ENCODE results near the gene PPT1. TPM values are rescaled to one million over a fixed set of nuclear protein-coding genes. Genes with fewer than 3 reads are reported as not detected.

PPT1 gene
- total RNA-seq, 1 donor from 2014 or later: 29.5 TPM

DNA sequence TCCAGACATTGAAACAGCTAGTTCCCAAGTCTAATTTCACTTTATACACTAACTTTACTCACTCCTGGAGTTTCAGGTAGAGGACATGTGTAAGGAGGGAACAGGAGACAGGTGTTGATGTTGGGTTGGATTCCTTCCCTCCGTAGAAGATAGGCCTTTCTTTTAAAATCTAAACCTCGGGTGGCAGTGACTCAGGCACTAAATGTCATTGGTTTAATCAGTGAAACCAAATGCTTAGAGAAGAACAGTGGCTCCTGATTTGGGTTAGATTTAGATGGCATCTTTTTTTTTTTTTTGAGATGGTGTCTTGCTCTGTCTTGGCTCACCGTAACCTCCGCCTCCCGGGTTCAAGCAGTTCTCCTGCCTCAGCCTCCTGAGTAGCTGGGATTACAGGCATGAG, 49.3 kb downstream of the PPT1 start:
- TF ChIP-seq, protein P1, sequence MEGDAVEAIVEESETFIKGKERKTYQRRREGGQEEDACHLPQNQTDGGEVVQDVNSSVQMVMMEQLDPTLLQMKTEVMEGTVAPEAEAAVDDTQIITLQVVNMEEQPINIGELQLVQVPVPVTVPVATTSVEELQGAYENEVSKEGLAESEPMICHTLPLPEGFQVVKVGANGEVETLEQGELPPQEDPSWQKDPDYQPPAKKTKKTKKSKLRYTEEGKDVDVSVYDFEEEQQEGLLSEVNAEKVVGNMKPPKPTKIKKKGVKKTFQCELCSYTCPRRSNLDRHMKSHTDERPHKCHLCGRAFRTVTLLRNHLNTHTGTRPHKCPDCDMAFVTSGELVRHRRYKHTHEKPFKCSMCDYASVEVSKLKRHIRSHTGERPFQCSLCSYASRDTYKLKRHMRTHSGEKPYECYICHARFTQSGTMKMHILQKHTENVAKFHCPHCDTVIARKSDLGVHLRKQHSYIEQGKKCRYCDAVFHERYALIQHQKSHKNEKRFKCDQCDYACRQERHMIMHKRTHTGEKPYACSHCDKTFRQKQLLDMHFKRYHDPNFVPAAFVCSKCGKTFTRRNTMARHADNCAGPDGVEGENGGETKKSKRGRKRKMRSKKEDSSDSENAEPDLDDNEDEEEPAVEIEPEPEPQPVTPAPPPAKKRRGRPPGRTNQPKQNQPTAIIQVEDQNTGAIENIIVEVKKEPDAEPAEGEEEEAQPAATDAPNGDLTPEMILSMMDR (IDR thresholded peaks at IDR 0.05; ENCODE audit: insufficient read depth, low read length, severe bottlenecking): no peak
- Histone ChIP-seq H3K27me3 (ENCODE audit: control insufficient read depth, insufficient read depth, low read length) (no peaks in the 10 kb centered on the region), H3K4me3 (ENCODE audit: low read depth, low read length) (no peak overlapping the region), H3K36me3 (ENCODE audit: control insufficient read depth, insufficient read depth, low read length) (peaks cover 2% of the 10 kb centered on the region)
- FAIRE-seq (no peak), DNase-seq (ENCODE audit: low read depth) (no peak)

DNA sequence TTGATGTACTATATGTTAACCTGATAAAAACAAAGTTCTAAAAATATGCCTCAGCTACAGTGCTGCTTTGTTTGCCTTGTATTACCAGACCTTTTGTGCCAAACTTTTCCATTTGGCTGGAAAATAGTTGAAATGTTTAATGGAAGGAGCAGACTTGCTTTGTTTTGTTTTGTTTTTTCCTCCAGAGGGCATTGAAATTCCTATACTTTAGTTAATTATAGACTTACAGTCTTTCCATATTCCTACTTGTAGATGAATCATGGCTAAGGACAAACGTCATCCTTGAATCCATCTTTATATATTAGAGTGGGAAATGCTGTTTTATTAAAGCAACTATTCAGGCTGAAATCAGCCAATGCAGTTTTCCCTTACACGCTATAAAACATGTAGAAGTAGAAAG, 49.8 kb downstream of the PPT1 start:
- peaks cover 3% of the 10 kb centered on the region for H3K36me3 ChIP-seq (ENCODE audit: control insufficient read depth, insufficient read depth, low read length)
- TF ChIP-seq, protein P1 (IDR thresholded peaks at IDR 0.05; ENCODE audit: insufficient read depth, low read length, severe bottlenecking): no peak
- DNase-seq (ENCODE audit: low read depth) (no peak), FAIRE-seq (no peak)
- no peak overlapping the region for H3K4me3 ChIP-seq (ENCODE audit: low read depth, low read length)
- no peaks in the 10 kb centered on the region for H3K27me3 ChIP-seq (ENCODE audit: control insufficient read depth, insufficient read depth, low read length)

DNA sequence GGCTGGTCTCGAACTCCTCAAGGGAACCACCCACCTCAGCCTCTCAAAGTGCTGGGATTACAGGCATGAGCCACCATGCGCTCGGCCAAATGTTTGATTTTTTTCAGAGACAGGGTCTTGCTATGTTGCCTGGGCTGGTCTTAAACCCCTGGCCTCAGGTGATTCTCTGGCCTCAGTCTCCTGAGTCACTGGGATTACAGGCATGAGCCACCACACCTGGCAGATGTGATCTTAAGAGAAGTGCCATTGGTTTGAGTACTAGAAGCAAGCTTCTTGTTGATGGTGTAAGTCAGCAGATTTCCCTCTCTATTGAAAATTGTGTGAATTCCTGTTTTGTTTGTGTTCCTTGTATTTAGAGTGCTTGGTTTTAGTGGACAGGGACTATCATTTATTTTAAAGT, 51.3 kb downstream of the PPT1 start:
- FAIRE-seq: no peak
- Histone ChIP-seq H3K27me3 (ENCODE audit: control insufficient read depth, insufficient read depth, low read length) (no peaks in the 10 kb centered on the region), H3K36me3 (ENCODE audit: control insufficient read depth, insufficient read depth, low read length) (peaks cover 3% of the 10 kb centered on the region), H3K4me3 (ENCODE audit: low read depth, low read length) (no peak overlapping the region)
- TF ChIP-seq, protein P1 (IDR thresholded peaks at IDR 0.05; ENCODE audit: insufficient read depth, low read length, severe bottlenecking): no peak
- peak; percentile 29 for DNase-seq (ENCODE audit: low read depth)

DNA sequence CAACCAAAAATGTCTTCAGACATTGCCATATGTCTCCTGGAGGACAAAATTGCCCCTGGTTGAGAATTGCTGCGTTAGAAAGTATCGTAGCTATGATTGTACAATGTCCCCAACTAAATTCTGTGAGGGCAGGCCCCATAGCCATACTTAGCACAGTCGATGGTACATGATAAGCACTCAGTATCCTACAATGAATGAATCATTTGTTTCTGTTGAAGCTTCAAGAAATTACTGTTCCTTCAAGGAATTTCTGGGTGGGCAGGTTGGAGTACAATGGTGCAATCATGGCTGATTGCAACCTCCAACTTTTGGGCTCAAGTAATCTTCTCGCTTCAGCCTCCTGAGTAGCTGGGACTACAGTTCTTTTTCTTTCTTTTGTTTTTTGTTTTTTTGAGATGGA, 51.9 kb downstream of the PPT1 start:
- no peak for FAIRE-seq
- Histone ChIP-seq H3K27me3 (ENCODE audit: control insufficient read depth, insufficient read depth, low read length) (no peaks in the 10 kb centered on the region), H3K4me3 (ENCODE audit: low read depth, low read length) (no peak overlapping the region), H3K36me3 (ENCODE audit: control insufficient read depth, insufficient read depth, low read length) (peaks cover 3% of the 10 kb centered on the region)
- DNase-seq (ENCODE audit: low read depth): peak; percentile 22
- TF ChIP-seq, protein P1 (IDR thresholded peaks at IDR 0.05; ENCODE audit: insufficient read depth, low read length, severe bottlenecking): no peak

DNA sequence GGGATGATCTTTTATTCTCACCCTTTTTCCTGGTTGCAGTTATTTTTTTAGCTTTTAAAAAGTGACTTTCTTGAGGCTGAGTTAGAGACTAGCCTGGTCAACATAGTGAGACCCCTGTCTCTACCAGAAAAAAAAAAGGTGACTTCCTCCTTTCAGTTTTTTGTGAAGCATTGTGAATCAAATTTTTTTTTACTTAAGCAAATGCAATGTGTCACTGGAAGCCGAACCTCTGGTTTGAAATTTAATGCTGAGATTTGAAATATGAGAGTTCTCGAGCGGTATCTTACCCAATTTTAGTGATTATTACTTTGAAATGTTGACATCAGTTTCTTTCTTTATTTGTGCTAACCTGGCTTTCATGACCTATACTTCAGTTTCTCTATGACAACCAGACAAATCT, 52.9 kb downstream of the PPT1 start:
- DNase-seq (ENCODE audit: low read depth): no peak
- H3K36me3 ChIP-seq (ENCODE audit: control insufficient read depth, insufficient read depth, low read length): peaks cover 3% of the 10 kb centered on the region
- no peaks in the 10 kb centered on the region for H3K27me3 ChIP-seq (ENCODE audit: control insufficient read depth, insufficient read depth, low read length)
- TF ChIP-seq, protein P1 (IDR thresholded peaks at IDR 0.05; ENCODE audit: insufficient read depth, low read length, severe bottlenecking): no peak
- no peak for FAIRE-seq
- no peak overlapping the region for H3K4me3 ChIP-seq (ENCODE audit: low read depth, low read length)

DNA sequence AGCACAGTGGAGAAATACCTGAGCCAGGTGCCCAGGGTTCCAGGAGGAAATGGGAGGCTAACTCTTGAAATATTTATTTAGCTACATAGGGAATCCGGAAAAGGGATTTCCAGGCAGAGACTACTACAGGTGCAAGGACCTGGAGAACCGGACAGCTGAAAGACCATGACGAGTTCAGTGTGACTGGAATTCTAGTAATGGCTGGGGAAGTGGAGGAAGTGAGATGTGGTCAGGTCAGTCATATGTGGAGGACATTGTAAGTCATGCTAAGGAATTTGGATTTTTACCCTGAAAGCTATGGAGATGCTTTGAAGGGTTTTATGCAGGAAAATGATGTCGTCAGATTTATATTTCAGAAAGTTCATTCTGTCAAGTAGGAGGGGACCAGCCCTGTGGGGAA, 54.7 kb downstream of the PPT1 start:
- Histone ChIP-seq H3K27me3 (ENCODE audit: control insufficient read depth, insufficient read depth, low read length) (no peaks in the 10 kb centered on the region), H3K36me3 (ENCODE audit: control insufficient read depth, insufficient read depth, low read length) (peaks cover 3% of the 10 kb centered on the region), H3K4me3 (ENCODE audit: low read depth, low read length) (no peak overlapping the region)
- DNase-seq (ENCODE audit: low read depth): peak; percentile 19
- TF ChIP-seq, protein P1 (IDR thresholded peaks at IDR 0.05; ENCODE audit: insufficient read depth, low read length, severe bottlenecking): no peak
- FAIRE-seq: no peak
